Measurements from ENCODE around the gene BSND.
"Not testable (repeated sequence)": the region's sequence is repeated elsewhere in the genome, so short reads cannot be mapped to it uniquely, and the experiment has no call there.

Gene BSND

DNA sequence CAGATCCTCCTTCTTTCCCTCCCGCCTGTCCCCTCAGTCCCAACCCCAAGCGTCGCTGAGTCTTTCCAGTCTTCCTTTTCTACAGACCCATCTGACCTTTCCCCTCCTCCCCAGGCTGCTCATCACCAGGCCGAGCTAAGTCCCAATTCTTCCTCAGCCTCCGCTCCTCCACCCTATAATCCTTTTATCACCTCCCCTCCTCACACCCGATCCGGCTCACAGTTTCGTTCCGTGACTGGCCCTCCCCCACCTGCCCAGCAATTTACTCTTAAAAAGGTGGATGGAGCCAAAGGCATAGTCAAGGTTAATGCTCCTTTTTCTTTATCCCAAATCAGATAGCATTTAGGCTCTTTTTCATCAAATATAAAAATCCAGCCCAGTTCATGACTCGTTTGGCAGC is 25.4 kb downstream of the BSND start:
- DNase-seq = not testable (repeated sequence)

DNA sequence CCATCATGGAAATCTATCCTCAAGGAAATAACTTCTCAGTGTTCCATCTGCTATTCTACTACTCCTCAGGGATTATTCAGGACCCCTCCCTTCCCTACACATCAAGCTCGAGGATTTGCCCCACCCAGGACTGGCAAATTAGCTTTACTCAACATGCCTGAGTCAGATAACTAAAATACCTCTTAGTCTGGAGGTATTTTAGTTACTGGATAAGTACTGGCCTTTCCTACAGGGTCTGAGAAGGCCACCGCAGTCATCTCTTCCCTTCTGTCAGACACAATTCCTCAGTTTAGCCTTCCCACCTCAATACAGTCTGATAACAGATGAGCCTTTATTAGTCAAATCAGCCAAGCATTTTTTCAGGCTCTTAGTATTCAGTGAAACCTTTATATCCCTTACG is 27.9 kb downstream of the BSND start:
- DNase-seq = not testable (repeated sequence)

DNA sequence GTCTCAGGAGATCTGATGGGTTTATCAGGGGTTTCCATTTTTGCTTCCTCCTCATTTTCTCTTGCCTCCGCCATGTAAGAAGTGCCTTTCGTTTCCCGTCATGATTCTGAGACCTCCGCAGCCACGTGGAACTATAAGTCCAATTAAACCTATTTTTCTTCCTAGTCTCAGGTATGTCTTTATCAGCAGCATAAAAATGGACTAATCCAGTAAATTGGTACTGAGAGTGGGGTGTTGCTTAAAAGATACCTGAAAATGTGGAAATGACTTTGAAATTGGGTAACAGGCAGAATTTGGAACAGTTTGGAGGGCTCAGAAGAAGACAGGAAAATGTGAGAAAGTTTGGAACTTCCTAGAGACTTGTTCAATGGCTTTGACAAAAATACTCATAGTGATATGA is 32.4 kb downstream of the BSND start:
- DNase-seq = not testable (repeated sequence)

DNA sequence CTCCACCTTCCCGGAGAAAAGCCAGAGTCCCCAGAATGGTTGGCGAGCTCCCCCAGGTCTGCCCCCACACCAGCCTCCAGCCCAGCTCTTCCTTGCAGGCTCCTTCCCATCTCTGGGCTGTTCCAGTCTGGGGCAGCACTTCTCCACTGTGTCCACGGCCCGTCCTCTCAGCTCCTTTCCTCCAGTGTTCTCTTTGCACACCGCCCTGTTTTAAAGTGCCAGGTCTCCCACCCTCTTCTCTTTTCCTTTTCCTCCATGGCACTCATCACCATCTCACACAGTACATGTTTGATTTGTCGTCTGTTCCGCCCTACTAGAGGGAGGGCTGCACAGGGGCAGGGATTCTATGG is 34.5 kb downstream of the BSND start:
- no peak for DNase-seq

DNA sequence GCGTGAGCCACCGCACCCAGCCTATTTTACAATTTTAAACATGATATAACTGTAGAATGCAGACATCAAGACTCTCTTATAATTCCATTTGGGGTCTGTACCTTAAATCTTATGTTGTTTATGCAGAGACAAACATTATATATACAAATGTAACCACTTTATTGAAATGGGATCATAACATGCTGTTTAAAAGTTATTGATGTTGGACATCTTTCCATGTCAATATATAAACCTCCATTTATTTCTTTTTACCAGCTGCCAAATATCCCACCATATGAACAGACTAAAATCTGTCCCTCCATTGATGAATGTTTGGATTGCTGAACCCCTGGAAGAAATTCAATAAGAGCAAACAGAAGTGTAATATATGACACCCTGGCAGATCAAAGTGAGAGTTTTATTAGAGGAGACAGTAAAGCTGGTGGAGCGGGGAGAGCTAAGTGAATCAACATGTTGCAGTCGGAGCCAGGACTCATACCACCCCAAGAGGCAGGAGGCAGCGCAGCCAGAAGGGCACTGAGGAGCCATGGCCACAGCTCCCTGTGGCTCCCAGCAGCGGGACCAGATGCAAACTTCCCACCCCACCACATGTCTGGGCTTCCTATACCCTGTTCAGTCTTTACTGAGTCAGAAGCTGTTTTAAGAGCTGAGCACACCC is 35.9 kb downstream of the BSND start:
- no peak for DNase-seq

DNA sequence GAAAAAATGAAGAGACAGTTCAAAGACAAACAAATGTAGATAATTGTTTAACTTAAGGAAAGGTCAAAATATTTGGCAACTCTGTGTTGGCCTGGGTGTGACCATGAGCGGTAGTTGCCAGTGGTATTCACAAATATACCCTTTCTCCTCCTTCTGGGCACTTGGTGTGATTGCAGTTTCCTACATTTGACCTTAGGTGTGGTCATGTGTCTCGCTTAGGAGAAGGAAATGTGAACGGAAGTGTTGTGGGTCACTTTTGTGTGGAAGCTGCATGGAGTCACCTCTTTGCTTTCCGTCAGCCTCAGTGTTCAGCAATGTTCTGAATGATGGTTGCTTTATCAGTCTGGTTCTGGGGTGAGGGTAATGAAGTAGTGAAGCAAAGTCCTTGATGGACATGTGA is 37.2 kb downstream of the BSND start:
- DNase-seq = no peak

DNA sequence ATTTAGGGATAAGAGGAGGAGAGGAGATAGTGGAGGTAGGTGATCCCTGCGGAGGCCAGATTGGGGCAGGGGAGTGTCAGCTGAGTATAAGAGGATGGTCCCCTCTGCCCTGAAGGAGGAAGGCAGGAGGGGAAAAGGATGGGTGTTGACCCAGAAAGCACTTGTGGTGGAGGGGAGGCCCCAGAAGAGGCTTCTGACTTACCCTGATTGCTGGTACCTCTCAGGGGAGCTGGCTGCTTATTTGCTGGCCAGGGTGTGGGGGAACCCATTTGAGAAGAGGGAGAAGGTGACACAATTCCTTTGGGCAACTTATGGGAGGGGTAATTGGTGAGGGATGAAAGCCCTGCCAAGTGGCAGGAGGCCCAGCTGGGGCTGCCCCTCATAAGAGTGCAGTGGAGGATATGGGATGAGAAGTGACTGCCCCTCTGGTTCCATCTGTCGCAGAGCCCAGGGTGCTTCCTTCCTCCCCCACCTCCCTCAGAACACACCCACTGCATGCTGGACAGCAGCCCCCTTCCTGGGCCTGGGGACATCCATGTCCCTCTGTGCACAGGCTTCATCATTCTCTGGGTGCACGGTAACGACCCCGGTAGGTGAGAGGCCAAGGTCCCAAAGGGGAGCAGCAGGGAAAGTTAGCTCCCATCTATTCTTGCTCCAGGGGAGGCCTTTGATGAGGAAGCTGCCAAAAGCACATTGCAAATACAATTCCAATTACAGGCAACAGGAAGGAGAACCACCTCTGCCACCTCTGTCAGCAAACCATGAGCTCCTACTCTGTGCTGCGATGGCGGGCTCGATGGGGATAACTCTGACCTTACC is 39.2 kb downstream of the BSND start:
- no peak for DNase-seq

DNA sequence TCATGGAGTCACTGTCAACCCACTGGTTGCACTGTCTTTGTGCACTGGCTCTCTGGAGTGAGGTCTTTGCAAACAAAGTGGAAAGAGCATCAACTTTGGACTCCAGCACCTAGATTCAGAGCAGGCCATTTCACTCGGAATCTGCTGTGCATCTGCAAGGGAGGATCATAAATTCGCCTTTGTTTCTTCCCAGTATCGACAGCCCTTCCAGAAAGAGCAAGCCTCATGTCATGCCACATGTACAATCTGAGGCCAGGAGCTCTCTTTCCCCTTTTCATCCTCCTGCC is 39.8 kb downstream of the BSND start:
- no peak for DNase-seq

DNA sequence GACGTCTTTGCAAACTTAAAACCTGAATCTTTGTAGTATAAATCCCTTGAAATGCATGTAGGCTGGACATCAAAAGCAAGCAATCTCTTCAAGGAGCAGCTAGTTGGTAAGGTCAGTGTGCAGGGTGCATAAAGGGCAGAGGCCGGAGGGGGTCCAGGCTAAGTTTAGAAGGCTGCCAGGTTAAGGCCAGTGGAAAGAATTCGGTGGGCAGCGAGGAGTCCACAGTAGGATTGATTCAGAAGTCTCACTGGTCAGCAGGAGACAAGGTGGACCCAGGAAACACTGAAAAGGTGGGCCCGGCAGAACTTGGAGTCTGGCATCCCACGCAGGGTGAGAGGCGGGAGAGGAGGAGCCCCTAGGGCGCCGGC is 40.2 kb downstream of the BSND start:
- DNase-seq = no peak

DNA sequence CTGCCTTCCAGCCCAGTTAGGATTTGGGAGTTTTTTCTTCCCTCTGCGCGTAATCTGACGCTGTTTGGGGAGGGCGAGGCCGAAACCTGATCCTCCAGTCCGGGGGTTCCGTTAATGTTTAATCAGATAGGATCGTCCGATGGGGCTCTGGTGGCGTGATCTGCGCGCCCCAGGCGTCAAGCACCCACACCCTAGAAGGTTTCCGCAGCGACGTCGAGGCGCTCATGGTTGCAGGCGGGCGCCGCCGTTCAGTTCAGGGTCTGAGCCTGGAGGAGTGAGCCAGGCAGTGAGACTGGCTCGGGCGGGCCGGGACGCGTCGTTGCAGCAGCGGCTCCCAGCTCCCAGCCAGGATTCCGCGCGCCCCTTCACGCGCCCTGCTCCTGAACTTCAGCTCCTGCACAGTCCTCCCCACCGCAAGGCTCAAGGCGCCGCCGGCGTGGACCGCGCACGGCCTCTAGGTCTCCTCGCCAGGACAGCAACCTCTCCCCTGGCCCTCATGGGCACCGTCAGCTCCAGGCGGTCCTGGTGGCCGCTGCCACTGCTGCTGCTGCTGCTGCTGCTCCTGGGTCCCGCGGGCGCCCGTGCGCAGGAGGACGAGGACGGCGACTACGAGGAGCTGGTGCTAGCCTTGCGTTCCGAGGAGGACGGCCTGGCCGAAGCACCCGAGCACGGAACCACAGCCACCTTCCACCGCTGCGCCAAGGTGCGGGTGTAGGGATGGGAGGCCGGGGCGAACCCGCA is 40.8 kb downstream of the BSND start, which contains the start of gene PCSK9:
Gene PCSK9 (plus strand): TSS at position 207 of the 741 bp plus-strand sequence. CDS start 290 bp downstream, at position 497.
- DNase-seq = no peak

DNA sequence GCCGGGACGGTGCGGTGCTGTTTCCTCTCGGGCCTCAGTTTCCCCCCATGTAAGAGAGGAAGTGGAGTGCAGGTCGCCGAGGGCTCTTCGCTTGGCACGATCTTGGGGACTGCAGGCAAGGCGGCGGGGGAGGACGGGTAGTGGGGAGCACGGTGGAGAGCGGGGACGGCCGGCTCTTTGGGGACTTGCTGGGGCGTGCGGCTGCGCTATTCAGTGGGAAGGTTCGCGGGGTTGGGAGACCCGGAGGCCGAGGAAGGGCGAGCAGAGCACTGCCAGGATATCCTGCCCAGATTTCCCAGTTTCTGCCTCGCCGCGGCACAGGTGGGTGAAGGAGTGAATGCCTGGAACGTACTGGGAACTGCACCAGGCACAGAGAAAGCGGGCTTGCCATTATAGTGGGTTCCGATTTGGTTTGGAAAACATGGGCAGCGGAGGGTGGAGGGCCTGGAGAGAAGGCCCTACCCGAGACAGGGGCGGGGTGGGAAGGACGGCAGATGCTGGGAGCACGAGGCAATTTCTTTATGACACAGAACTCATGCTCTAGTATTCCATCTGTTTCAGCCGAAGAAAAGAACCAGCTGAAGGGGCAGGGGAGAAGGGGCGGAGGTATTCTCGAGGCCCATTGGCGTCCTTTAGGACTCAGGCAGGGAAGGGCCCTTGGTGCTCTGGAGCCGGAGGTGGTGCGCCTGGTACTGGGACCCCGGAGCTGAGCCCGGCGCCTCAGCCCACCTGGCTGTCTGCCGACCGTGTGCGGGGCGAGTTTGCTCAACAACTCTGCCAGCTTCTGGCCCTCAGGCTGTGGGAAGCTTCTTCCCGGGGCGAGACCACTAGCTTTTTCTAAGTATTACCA is 41.6 kb downstream of the BSND start:
- DNase-seq = no peak

DNA sequence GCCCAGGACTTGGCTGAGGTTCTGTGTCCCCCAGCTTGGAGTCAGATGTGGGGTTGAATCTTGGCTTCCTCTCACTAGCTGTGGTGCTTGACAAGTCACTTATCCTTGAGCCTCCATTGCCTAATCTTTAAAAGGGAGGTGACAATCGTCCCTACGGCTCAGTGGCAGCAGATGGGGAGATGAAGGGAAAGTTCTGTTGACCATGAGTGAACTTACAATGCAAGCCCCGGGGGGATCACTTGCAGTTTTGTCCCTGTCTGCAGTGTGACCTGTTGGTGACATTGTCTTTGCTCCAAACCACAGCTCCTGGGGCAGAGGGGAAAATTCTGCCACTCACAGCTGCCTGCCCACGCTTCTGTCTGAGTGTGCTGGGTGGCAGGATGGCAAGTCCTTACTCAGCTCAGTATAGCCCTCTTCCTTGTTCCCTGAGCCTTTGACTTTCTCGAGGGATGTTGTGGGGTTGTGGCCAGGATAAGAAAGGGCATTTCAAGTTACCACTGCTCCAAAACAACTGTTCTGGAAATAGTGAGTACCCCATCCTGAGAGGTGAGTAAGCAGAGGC is 42.3 kb downstream of the BSND start:
- no peak for DNase-seq

DNA sequence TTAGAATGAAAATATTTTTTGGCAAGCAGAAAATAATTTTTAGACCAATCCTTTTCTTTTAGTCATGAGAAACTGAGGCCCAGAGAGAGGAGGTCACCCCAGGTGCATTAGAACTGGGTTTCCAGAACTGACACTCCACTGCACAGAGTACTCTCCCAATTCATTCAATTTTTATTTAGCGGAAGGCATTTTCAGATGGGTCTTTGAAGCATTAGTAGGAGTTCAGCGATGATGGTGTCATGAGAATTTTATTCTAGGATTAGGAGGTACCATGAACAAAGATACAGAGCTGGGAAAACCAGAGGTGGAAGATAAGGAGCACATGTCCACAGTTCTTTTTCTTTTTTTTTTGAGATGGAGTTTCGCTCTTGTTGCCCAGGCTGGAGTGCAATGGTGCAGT is 42.9 kb downstream of the BSND start:
- DNase-seq = no peak

DNA sequence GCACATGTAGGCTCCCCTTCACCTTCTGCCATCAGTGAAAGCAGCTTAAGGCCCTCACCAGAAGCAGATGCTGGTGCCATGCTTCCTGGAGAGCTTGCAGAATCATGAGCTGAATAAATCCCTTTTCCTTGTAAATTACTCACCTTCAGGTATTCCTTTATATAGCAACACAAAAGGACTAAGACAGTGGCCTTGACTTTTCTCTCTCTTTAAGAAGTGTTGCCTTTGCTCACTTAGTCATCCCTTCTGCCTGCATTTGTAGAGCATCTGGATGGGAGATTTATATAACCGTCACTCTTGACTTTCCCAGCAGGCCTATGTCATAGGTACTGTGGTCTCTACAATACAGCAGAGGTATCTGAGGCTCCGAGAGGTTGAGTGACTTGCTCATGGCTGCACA is 44.3 kb downstream of the BSND start:
- no peak for DNase-seq

DNA sequence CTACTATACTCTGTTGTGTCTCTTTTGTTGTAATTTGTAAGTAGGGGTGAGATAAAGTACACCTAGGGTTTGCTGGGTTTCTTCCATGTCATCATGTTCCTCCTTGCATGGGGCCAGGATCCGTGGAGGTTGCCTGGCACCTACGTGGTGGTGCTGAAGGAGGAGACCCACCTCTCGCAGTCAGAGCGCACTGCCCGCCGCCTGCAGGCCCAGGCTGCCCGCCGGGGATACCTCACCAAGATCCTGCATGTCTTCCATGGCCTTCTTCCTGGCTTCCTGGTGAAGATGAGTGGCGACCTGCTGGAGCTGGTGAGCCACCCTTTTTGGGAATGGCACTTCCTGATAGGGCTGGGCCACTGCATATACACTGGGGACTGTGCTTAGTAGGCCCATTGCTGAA is 45.0 kb downstream of the BSND start:
- DNase-seq = no peak

DNA sequence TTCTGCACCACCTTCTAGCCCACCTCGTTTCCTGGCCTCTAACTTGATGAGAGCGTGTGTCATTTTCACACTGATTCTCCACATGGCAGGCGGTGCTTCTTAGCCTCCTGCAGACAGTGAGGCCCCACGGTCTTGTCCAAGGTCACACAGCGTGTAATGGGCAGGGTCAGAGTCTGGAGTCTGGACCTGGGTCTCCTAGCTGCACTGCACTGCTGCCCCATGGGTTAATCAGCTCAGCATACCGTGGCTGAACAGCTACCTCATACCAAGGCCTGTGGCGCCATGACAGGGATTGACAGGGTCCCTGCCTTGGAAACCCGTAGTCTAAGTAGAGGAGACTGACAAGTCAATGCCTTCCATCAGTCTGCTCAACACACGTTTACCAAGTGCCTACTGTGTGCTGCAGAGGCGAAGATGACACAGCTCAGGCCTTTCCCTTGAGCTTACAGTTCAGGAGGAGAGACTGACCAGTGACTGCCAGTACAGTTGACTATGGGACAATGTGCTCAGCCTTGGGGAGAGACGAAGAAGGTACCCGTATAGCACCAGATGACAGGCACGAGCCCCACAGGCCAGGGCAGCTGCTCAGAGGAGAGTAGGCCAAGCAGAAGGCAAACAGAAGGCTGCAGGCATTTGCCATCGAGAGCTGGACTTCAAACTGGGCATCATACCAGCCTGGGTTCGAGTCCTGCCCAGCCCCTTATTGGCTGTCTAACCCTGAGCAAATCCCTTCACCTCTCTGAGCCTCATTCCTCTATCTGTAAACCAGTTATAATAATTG is 46.1 kb downstream of the BSND start:
- DNase-seq = no peak

DNA sequence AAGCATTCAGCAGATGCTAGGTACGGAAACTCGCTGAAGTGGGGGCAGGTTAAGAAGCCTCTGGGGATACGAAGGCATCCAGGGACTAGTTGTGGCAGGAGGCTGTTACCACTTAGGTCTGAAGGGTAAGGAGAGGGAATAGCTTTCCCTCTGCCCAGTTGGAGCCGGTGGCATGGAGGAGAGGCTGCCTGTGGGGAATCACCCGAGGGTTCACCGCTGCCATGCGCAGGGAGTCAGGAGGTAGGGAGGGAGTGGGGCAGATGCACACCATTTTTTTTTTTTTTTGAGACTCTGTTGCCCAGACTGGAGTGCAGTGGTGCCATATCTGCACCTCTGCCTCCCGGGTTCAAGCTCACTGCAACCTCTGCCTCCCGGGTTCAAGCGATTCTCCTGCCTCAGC is 46.7 kb downstream of the BSND start:
- no peak for DNase-seq

DNA sequence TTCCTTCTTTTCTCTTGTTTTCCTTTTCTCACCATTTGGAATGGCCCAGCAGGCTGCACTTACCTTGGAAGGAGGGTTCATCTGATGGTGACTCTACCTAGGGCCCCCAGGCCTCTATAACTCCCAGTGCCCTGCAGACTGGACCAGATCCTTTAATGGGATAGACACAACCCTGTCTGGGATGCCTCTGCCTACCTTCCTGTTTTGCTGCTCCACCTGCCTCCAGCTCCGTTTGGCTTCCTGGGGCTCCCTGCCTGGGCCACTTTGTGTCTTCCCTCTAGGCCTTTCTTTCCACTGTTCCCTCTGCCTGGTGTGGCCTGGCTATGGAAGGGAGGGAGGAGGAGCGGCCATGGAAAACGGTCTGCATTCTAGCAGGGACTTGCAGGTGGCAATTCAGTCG is 48.1 kb downstream of the BSND start:
- DNase-seq = no peak

DNA sequence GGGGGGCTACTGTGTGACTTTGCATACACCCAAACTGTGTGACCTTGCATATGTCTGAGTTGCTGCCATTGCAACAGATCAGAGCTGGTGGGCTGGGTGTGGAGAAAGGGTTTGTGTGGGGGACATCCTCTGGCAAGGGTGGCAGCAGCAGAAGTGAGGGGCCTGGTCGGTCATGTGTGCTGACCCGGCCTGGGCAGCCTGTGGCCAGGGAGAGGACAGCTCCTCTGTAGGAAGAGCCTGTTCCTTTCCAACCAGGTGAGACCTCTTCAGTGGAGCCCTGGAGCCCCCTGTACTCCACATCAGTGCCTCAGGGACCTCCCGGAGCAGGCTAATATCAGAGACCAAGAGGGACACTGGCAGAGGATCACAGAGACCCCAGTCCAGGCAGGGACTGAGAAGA is 48.9 kb downstream of the BSND start:
- DNase-seq = no peak

DNA sequence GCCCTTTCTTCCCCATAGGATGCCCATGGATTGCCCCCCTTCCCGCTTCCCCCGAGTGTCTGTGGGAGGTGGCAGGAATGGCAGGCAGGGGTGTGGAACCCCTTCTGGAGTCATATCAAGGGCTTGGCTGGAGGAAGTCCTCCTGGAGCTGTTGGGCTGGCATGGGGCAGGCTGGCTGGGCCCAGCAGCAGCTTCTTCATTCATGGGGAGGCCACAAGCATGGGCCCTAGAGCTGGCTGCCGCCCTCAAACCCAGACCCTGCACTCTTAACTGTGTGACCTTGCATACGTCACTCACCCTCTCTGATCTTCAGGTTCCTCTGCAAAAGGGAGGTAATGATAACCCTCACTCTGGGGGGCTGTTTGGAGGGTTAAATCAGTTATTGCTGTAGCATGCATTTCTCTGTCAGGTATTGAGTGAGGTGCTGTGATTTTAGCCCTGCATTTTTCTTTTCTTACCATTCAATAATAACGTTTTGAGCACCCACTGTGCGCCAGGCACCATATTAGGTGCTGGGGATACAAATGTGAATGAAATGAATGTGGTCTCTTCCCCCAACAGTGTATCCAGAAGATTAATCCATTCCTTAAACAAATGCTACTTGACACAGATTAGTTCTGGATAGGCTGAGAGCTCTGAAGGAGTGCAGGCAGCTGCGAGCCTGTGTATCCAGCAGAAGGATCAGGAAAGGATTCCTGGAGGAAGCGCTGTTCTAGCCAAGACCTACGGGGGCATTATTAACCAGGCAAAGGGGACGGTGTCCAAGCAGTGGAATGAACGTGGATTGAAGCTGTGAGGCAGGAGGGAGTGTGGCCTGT is 49.9 kb downstream of the BSND start:
- DNase-seq = no peak

DNA sequence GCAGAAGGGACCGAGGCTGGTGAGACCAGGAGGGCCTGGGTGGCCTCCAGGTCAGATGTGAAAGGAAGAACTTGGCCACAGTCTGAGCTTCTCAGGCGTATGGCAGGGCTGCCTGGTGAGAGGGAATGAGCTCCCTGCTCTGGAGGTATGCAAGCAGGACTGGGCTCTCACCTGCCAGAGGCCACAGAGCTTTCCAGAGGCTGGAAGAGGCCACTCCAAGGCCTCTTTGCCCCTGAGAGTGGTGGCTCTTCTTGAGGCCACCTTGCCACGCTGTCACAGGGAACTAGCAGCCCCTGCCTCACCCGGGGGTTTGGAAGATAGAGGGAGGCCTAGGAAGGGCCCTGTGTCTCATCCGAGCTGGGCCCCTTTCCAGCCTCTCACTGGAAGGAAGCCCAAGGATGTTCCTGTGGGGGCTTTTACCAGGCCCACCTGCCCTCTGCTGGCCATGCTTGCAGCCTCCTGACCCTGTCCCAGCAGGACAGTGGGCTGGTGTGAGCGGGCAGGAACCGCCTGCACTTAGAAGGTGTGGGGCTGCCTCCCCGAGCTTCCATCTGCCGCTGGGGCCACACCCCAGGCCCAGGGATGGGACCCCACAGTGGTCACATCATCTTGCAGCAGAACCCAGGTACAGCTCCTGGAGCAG is 50.7 kb downstream of the BSND start:
- DNase-seq = no peak

Data from SIG-M5 (cell line).